Measurements from ENCODE around the gene NR2C2.

GRCh38 chr3:15064299-15064834 lies 117.0 kb downstream of the NR2C2 start:
- no peak for TF ChIP-seq YY1 (IDR thresholded peaks at IDR 0.05; ENCODE audit: insufficient read depth, insufficient replicate concordance, low read depth, low read length)
- no peak for TF ChIP-seq CTCF (CRISPR knock-in tag; IDR thresholded peaks at IDR 0.05)
- no peak for TF ChIP-seq ZNF549 (CRISPR knock-in tag; IDR thresholded peaks at IDR 0.05)
- no peak for TF ChIP-seq ZKSCAN8 (CRISPR knock-in tag; IDR thresholded peaks at IDR 0.05; ENCODE audit: borderline replicate concordance)
- TF ChIP-seq FOXM1 (CRISPR knock-in tag; IDR thresholded peaks at IDR 0.05): no peak
- no peak for TF ChIP-seq TGIF2 (CRISPR knock-in tag; IDR thresholded peaks at IDR 0.05)
- TF ChIP-seq ZNF576 (CRISPR knock-in tag; IDR thresholded peaks at IDR 0.05): no peak
- TF ChIP-seq EEA1 (CRISPR knock-in tag; IDR thresholded peaks at IDR 0.05; ENCODE audit: borderline replicate concordance): no peak
- TF ChIP-seq MED13 (CRISPR knock-in tag; IDR thresholded peaks at IDR 0.05): no peak
- TF ChIP-seq TBL1XR1 (IDR thresholded peaks at IDR 0.05; ENCODE audit: borderline replicate concordance, low read length, partially characterized antibody): no peak
- no peak for TF ChIP-seq EZH2 (conservative IDR thresholded peaks at IDR 0.05; ENCODE audit: low read depth, low read length)
